Transverse colon (tissue), 4 donors: Measurements from ENCODE around the gene ZFHX3. TPM values are rescaled to one million over a fixed set of nuclear protein-coding genes. Genes with fewer than 3 reads are reported as not detected.

Source experiments
- DNase-seq: peaks from one replicate; pipeline ENCODE4 v3.0.0-alpha.2; 2019
- H3K27ac ChIP-seq, 4 donors: fragments of 200-600 bp; sonication (generic); 2 replicates each; pipeline ENCODE4 v1.5.1; 2016 to 2018; ENCODE audit warnings: inconsistent platforms in 4 of 4
- H3K27me3 ChIP-seq: fragments of 200-600 bp; sonication (generic); 2 replicates; pipeline ENCODE4 v1.5.1; 2017; ENCODE audit warnings: inconsistent platforms
- H3K36me3 ChIP-seq, 4 donors: fragments of 200-600 bp; sonication (generic); 2 replicates each; pipeline ENCODE4 v1.5.1; 2017 to 2019; ENCODE audit warnings: inconsistent platforms in 4 of 4
- H3K4me1 ChIP-seq, 4 donors: fragments of 200-600 bp; sonication (generic); 2 replicates each; pipeline ENCODE4 v1.5.1; 2017 to 2020; ENCODE audit warnings: inconsistent platforms in 4 of 4
- H3K4me3 ChIP-seq, 4 donors: fragments of 200-600 bp; sonication (generic); 1 replicate in 1 of 4; 2 replicates in 3 of 4; pipeline versions ENCODE4 v1.5.1 to v1.6.1; 2017 to 2019; ENCODE audit warnings: inconsistent platforms in 4 of 4
- H3K9me3 ChIP-seq, 2 donors: fragments of 200-600 bp; sonication (generic); 2 replicates each; pipeline ENCODE4 v1.5.1; 2017 to 2019; ENCODE audit warnings: inconsistent platforms in 2 of 2
- EP300 ChIP-seq: sonication (generic); formaldehyde crosslinking; IDR thresholded peaks from one replicate; pipeline ENCODE4 v1.6.1; 2017; ENCODE audit warnings: antibody characterized with exemption, low read depth
- POLR2A ChIP-seq: fragments of 450-650 bp; IDR thresholded peaks from one replicate; pipeline ENCODE4 v1.6.1; 2016; ENCODE audit warnings: antibody characterized with exemption, mild to moderate bottlenecking, moderate library complexity
- POLR2AphosphoS5 ChIP-seq, 3 donors: sonication (generic); formaldehyde crosslinking; IDR thresholded peaks; one replicate each; pipeline ENCODE4 v1.6.1; 2016; ENCODE audit warnings: antibody characterized with exemption in 3 of 3
- WGBS, 2 donors: methylation state at CpG; one replicate each; pipeline ENCODE4 v1.1.5; 2018; ENCODE audit warnings: low coverage in 1 of 2; 5-methylcytosine and 5-hydroxymethylcytosine counted together
- in situ Hi-C, 4 donors: fragments of 200-750 bp; cut with MboI; loops; one replicate each; pipeline versions ENCODE4 v1.15.0 to v1.15.1; 2017; ENCODE audit warnings: low sequenced_read_pairs in 3 of 4, low pct_ligation_motif_present in 1 of 4, low pct_unique_long_range_greater_than_20kb in 1 of 4
- intact Hi-C: fragments of 100-400 bp; cut with DNase I; formaldehyde crosslinking; loops from one replicate; pipeline ENCODE4 v1.15.1; 2023; ENCODE audit warnings: low total_unique reads
- total RNA-seq, 4 donors: library from RNA; depleted of rRNA; stranded (reverse); fragments of >200 nt; gene quantifications; one replicate each; pipeline ENCODE4 v1.1.0, GENCODE V29; 2016
- TF ChIP-seq, protein P1 (sequence below), 5 experiments: fragments of 200-600 bp in 3 of 5; fragments of 450-650 bp in 2 of 5; sonication (generic) in 3 of 5; IDR thresholded peaks; 1 replicate in 2 of 5; 2 replicates in 3 of 5; pipeline ENCODE4 v1.5.1; 2016 to 2017; ENCODE audit warnings: antibody characterized with exemption in 5 of 5, inconsistent platforms in 3 of 5, mild to moderate bottlenecking in 2 of 5, moderate library complexity in 1 of 5

Gene ZFHX3
- total RNA-seq, 4 donors from 2014 or later, result 12.3 to 23.7 (median 15.3) TPM

DNA sequence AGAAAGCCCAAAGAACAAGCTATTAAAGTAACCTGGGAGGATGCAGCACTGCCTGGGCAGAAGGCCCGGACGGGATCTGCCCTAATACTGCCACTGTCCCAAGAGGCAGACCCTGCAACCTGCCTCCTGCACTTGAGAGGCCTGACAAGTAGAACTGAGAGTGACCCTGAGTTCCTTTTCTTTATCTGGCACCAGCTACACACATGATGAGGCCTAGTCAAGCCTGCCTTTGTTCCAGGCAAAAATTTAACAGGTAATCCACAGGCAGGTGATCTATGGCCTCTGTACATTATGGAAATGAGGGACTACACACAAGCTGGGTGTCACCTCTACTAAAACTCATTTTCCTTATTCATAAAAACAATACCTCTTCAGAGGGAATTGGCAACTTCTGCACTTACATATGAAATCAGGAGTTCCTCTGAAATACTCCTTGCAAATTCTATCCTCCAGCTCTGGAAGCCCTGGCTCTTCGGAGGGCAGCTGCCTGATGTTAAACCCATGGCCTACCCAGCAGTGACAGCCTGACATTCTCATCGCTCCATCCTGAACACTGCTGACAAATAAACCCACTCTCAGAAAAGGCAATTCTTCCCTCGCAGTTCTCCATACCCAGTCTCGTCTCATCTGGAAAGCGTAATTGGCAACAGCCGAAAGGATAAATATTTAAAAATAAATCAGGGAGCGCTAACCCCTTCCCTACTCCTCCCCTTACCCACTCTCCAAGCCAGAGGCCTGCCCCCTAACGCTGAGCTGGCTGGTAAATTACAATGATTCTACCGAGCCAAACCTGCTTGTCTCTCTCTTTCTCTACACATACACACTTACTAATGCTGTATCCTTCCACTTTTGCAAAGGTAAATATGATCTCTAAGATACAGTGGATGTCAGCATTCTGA, 2.5 kb upstream of the ZFHX3 start:
- TF ChIP-seq POLR2AphosphoS5 (IDR thresholded peaks at IDR 0.05), result peak in 1 of 3 donors; percentile 17
- TF ChIP-seq, protein P1, sequence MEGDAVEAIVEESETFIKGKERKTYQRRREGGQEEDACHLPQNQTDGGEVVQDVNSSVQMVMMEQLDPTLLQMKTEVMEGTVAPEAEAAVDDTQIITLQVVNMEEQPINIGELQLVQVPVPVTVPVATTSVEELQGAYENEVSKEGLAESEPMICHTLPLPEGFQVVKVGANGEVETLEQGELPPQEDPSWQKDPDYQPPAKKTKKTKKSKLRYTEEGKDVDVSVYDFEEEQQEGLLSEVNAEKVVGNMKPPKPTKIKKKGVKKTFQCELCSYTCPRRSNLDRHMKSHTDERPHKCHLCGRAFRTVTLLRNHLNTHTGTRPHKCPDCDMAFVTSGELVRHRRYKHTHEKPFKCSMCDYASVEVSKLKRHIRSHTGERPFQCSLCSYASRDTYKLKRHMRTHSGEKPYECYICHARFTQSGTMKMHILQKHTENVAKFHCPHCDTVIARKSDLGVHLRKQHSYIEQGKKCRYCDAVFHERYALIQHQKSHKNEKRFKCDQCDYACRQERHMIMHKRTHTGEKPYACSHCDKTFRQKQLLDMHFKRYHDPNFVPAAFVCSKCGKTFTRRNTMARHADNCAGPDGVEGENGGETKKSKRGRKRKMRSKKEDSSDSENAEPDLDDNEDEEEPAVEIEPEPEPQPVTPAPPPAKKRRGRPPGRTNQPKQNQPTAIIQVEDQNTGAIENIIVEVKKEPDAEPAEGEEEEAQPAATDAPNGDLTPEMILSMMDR (IDR thresholded peaks at IDR 0.05), result no peak
- Histone ChIP-seq H3K27ac (peak overlapping the region; percentile 92 to 96 (median 96)), H3K4me1 (peaks cover 46 to 86% (median 72%) of the 10 kb centered on the region in 4 donors), H3K36me3 (no peaks in the 10 kb centered on the region), H3K4me3 (no peak overlapping the region), H3K9me3 (no peaks in the 10 kb centered on the region), H3K27me3 (no peaks in the 10 kb centered on the region)
- intact Hi-C loops (no loop called here), in situ Hi-C loops (loop anchor here in 3 of 4 donors (25.0 kb wide), 2 partner anchors 213 to 388 kb away; no protein-coding TSS in a partner anchor)
- DNase-seq, result no peak
- 28 to 46% methylated on average over 8 to 11 of the region's 11 CpGs for WGBS, 2 donors

DNA sequence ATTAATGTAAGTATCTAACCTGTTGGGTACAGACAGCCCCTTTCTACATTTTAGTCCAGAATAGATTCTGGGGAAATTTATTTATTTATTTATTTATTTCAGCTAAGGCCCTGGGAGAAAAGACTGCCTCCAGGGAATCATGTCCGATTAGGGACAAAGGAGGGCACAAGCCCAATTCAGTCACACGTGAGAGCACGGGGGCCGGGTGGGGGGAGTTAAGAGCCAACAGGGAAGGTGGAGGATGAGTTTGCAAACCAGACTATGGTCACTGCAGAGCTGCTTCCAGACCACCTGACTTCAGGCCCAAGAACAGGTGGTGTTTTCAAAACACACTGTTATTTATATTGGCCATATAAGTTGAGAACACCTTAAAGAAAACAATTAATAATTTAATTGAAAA, 1.6 kb upstream of the ZFHX3 start:
- H3K4me3 ChIP-seq, result no peak overlapping the region
- H3K27me3 ChIP-seq, result no peaks in the 10 kb centered on the region
- H3K36me3 ChIP-seq, result no peaks in the 10 kb centered on the region
- TF ChIP-seq EP300 (no peak), POLR2AphosphoS5 (IDR thresholded peaks at IDR 0.05) (no peak)
- peak overlapping the region; percentile 92 to 96 (median 96) for H3K27ac ChIP-seq
- peaks cover 44 to 85% (median 68%) of the 10 kb centered on the region in 4 donors for H3K4me1 ChIP-seq
- intact Hi-C loops (loop anchor here (5.0 to 10.0 kb wide), 2 partner anchors 115 to 217 kb away; no protein-coding TSS in a partner anchor), in situ Hi-C loops (loop anchor here in 1 of 4 donors (25.0 kb wide), 1 partner anchor 212 kb away; no protein-coding TSS in a partner anchor)
- 67 to 77% methylated on average over 4 of the region's 4 CpGs for WGBS, 2 donors
- H3K9me3 ChIP-seq, result no peaks in the 10 kb centered on the region
- no peak for DNase-seq

DNA sequence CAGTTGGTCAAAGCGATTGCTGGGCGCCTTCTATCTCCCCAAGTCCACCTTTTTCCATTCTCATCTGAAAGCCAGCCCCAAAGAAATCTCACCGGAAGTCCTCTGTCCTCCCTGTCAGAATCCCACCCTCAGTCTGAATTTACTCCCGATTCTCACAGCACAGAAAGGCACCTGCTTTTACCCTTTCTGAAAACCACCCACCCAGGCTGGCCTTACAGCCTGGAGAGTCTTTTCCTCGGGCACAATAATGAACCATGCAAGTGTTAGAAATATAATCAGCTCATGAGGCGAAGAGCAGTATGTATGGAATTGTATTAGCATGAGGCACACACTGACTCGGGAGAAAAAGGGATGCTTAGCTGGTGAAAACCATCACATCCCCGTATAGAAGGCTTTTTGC, 1.2 kb upstream of the ZFHX3 start:
- in situ Hi-C loops, result loop anchor here in 1 of 4 donors (25.0 kb wide), 1 partner anchor 212 kb away; no protein-coding TSS in a partner anchor
- DNase-seq, result no peak
- intact Hi-C loops, result loop anchor here (5.0 to 10.0 kb wide), 2 partner anchors 114 to 217 kb away; no protein-coding TSS in a partner anchor
- H3K4me1 ChIP-seq, result peaks cover 45 to 83% (median 69%) of the 10 kb centered on the region in 4 donors
- no peaks in the 10 kb centered on the region for H3K36me3 ChIP-seq
- H3K4me3 ChIP-seq, result peak overlapping the region in 2 of 4 donors; percentile 78 to 95
- peak overlapping the region; percentile 92 to 96 (median 96) for H3K27ac ChIP-seq
- WGBS, 2 donors, result 77 to 78% methylated on average over 8 of the region's 8 CpGs
- H3K27me3 ChIP-seq, result no peaks in the 10 kb centered on the region
- no peaks in the 10 kb centered on the region for H3K9me3 ChIP-seq
- TF ChIP-seq, protein P1 (IDR thresholded peaks at IDR 0.05), result no peak
- TF ChIP-seq POLR2A (no peak), EP300 (no peak), POLR2AphosphoS5 (IDR thresholded peaks at IDR 0.05) (no peak)

DNA sequence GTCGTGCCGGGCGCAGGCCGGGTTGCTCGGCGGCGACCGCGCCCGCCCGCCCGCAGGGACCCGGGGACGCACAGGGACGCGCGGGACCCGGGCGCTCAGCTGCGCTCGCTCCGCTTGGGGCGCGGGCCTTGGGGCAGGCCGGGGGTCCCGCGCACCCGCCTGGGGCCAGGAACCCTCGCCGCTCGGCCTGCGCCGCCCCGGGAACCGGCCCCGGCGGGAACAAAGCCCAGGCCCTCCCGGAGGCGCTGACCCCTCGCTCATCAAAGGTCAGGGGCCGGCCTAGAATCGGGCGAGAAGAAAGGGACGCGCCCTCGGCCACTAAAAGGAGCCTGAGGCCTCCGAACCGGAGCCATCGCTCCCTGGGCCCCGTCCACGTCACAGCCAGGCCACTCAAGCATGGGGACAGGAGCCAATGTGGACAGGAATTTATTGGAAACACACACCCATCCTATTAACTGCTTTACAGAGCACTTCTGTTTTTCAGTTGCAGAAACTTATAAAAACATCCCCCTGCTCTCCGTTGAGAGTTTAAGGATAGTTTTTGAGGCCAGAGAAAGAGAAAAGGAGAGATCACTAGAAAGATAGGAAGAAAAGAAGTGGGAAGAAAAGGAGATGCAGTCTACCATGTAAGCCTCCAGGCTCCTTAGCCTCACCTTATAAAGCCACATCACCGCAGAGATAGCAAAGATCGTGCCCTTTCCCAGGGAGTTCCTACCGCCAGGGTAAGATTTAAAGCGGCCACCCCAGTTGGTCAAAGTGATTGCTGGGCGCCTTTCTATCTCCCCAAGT, 558 bp upstream of the ZFHX3 start:
- 19 to 22% methylated on average over 10 to 19 of the region's 57 CpGs for WGBS, 2 donors
- Histone ChIP-seq H3K4me3 (peak overlapping the region; percentile 55 to 95 (median 72)), H3K36me3 (no peaks in the 10 kb centered on the region), H3K27ac (peak overlapping the region; percentile 92 to 96 (median 96)), H3K27me3 (no peaks in the 10 kb centered on the region), H3K4me1 (peaks cover 40 to 83% (median 69%) of the 10 kb centered on the region in 4 donors), H3K9me3 (no peaks in the 10 kb centered on the region)
- in situ Hi-C loops, result loop anchor here in 1 of 4 donors (25.0 kb wide), 1 partner anchor 211 kb away; no protein-coding TSS in a partner anchor
- TF ChIP-seq, protein P1 (IDR thresholded peaks at IDR 0.05), result peak in 1 of 5 experiments; percentile 28
- TF ChIP-seq POLR2A (peak; percentile 47), POLR2AphosphoS5 (IDR thresholded peaks at IDR 0.05) (peak in 2 of 3 donors; percentile 54 to 62), EP300 (no peak)
- peak; percentile 67 for DNase-seq
- intact Hi-C loops, result loop anchor here (5.0 to 10.0 kb wide), 2 partner anchors 114 to 216 kb away; no protein-coding TSS in a partner anchor
